ENCODE results near the gene TMEM18.

DNA sequence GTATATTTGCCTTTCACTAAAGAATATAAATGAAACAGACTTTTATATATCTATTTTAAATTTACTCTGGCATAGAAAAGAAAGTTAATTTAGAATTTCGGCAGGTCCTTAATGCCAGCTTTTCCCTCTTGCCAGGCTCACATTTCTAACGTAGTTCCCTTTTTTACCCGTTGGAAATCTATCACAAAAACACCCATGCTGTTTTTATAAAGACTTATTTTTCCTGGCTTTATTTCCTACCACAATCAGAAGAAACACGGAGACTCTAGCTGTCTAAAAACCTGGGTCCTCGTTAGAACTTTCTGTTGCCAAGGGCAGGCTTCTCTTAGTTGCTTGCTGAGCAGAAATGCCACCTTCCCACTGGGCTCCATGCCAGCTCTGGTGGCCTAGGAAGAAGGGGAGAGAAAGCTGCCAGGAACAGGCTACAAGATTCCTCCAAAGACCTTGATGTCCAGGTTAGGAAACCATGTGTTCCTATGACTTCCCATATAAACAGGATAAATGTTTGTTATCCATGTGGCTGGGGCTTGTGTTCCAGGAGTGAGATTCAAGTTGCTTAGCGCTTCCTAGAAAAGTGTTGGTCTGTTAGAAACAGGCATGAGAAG lies 17.8 kb upstream of the TMEM18 start:
- TF ChIP-seq, protein P1, sequence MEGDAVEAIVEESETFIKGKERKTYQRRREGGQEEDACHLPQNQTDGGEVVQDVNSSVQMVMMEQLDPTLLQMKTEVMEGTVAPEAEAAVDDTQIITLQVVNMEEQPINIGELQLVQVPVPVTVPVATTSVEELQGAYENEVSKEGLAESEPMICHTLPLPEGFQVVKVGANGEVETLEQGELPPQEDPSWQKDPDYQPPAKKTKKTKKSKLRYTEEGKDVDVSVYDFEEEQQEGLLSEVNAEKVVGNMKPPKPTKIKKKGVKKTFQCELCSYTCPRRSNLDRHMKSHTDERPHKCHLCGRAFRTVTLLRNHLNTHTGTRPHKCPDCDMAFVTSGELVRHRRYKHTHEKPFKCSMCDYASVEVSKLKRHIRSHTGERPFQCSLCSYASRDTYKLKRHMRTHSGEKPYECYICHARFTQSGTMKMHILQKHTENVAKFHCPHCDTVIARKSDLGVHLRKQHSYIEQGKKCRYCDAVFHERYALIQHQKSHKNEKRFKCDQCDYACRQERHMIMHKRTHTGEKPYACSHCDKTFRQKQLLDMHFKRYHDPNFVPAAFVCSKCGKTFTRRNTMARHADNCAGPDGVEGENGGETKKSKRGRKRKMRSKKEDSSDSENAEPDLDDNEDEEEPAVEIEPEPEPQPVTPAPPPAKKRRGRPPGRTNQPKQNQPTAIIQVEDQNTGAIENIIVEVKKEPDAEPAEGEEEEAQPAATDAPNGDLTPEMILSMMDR (IDR thresholded peaks at IDR 0.05), result no peak
- TF ChIP-seq POLR2AphosphoS5 (IDR thresholded peaks at IDR 0.05; ENCODE audit: low read depth, low read length) (no peak), FOXM1 (IDR thresholded peaks at IDR 0.05; ENCODE audit: low read depth) (no peak), EP300 (IDR thresholded peaks at IDR 0.05; ENCODE audit: borderline replicate concordance in 1 of 2, low read depth in 1 of 2, low read length in 1 of 2) (no peak)

Measured in SK-N-SH (cell line).